Measurements from ENCODE around the gene RARB.

DNA sequence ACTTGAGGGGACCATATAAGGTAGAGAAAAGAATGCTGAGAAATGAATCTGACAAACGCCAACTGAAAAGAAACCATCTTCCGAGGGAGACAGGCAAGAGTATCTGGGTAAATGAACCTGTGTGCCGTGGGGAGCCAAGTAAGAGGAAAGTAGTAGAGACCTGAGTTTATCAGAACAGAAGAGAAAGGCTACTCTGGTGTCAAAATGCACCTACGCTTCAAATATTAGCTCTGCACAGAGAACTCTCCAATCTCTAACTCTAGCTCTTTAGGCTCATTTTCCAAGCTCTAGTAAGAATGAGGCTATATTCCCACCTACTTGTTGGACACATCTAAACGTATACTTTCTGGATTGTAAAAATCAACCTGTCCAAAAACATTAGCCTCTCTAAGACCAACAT, 183.1 kb downstream of the RARB start:
- TF ChIP-seq, protein P1, sequence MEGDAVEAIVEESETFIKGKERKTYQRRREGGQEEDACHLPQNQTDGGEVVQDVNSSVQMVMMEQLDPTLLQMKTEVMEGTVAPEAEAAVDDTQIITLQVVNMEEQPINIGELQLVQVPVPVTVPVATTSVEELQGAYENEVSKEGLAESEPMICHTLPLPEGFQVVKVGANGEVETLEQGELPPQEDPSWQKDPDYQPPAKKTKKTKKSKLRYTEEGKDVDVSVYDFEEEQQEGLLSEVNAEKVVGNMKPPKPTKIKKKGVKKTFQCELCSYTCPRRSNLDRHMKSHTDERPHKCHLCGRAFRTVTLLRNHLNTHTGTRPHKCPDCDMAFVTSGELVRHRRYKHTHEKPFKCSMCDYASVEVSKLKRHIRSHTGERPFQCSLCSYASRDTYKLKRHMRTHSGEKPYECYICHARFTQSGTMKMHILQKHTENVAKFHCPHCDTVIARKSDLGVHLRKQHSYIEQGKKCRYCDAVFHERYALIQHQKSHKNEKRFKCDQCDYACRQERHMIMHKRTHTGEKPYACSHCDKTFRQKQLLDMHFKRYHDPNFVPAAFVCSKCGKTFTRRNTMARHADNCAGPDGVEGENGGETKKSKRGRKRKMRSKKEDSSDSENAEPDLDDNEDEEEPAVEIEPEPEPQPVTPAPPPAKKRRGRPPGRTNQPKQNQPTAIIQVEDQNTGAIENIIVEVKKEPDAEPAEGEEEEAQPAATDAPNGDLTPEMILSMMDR (conservative IDR thresholded peaks at IDR 0.05; ENCODE audit: low read depth, low read length): no peak
- no peak for TF ChIP-seq EZH2 (IDR thresholded peaks at IDR 0.05; ENCODE audit: low read length, unreplicated experiment)
- no peak for TF ChIP-seq EZH2phosphoT487 (IDR thresholded peaks at IDR 0.05; ENCODE audit: borderline replicate concordance, low read length)

Data from PC-3 (cell line).